WTC11 (cell line): Measurements from ENCODE around the gene NUDT15.

ENCODE experiments used
- CTCF ChIP-seq: fragments of 200-600 bp; IDR thresholded peaks from 2 replicates; pipeline ENCODE4 v1.8.0; 2022; ENCODE audit warnings: antibody characterized with exemption
- MAX ChIP-seq: sonication (generic); formaldehyde crosslinking; IDR thresholded peaks from 2 replicates; pipeline ENCODE4 v1.8.0; 2022; ENCODE audit warnings: mild to moderate bottlenecking, missing genetic modification reagents

- TF ChIP-seq CTCF (no peak), MAX (no peak)
These were observed 9.5 kb upstream of the NUDT15 start for GRCh38 chr13:48028066-48028465.
